AG20443 (cell line): ENCODE data around the gene ZNF888.
"Not testable (repeated sequence)": the region's sequence is repeated elsewhere in the genome, so short reads cannot be mapped to it uniquely, and the experiment has no call there.

Source experiments
- DNase-seq: peaks from one replicate; pipeline ENCODE4 v3.0.0; 2012; ENCODE audit warnings: low spot score, mixed read lengths

Gene ZNF888

DNA sequence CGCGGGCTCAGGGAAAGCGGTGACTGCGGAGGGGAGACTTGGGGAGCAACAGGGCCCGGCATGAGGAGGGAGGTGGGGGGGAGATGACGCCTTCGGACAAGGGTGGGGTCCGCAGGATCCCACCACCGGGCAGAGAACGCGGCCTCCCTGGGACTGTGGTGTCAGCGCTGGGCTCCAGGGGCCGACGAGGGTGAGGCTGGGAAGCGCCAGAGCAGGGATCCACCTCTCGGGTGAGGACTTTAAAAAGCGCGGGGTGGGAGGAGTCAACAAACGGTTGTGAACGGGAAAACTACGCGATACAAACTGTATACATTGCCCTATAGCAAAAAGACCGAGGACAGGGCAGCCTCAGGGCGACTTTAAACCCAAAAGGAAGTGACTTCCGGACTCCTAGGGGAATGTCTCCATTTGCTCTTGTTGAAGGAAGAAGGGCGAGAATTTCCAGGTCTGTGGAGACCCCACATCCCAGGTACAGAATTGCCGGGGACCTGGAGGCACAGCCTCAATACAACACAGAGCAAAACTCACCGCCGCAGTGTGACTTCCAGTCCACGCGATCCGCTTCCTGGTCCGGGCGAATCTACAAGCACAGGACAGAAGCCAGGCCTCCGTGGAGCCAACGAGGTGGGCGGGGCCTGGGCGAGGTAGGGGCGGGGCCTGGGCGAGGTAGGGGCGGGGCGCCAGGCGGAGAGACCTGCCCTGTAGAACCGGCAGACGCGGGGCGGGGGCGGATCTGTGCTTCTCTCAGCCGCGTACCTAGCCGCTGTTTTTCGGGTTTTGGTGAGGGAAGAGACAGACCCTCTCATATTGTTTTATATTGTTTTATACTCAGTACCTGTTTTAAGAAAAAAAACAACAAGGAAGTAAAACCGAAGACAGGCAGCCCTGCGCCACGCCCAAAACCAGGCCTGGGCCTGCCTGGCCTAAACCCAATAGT lies at the start of gene ZNF888:
Gene ZNF888 (minus strand): TSS at position 588 of the 937 bp plus-strand sequence. CDS start 5,555 bp downstream, outside the sequence.
- peak; percentile 92 for DNase-seq

DNA sequence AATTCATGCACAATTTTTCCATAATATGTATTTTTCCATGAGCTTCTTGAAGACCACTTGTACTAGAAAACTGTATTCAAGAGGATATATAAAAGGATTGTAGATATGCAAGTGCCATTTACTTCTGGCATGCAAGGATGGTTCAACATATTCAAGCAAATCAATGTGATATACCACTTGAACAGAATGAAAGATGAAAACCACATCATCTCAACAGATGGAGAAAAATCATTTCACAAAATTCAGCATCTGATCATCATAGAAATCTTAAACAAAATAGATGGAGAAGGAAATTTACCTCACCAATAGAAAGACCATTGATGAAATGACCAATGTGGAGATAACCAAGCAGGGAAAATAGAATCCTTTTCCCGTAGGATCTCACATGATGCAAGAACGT lies 44.5 kb upstream of the ZNF888 start:
- no peak for DNase-seq

DNA sequence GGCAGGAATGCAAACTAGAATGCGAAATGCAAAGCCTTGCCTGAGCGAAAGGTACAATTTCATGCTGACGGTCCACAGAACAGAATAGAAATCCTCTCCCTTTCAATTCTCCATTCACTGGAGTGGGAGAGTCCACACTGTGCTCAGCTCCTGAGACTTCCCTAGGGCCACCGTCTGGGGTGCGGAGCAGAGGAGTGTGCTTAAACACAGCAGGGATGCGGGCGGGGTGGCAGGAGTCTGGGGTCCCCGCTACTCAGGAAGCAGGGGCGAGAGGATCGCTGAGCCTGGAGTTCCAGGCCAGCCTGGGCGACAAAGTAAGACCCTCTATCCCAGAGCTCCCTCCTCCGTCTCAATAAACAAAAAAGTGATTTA lies 40.0 kb upstream of the ZNF888 start:
- DNase-seq = peak; percentile 25

DNA sequence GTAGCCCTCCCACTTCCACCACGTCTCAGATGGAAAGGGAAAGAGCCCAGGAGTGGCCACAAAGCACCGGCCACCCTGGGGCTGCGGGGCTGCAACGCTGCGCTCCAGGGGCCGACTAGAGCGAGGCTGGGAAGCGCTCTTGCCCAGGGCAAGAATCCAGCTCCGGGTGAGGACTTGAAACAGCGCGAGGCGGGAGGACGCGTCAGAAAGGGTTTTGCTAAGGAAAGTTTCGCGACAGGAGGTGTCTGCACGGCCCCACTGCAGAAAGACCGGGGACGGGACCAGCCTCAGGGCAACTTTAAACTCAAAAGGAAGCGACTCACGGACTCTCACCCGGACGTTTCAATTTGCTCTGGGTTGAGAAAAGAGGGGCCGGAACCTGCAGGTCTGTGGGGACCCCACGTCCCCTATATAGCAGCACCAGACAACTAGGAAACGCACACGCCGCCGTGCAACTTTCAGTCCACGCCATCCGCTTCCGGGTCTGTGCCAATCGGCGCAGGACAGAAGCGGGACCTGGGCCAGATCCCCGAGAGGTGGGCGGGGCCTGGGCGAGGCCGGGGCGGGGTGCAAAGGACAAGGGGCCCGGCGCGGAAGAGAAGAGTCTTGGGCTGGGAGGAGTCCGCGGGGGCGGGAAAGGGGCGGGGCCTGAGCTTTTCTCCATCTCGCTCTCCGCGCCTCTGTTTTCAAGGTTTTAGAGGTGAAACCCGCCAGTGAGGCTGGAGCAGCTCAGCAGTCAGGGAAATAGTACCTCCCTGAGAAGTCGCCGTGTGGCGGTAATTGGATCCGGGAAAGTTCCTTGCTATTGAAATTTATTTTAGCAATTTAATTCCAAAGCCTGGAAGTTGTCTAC lies 39.4 kb upstream of the ZNF888 start, which contains the start of gene ZNF816:
Gene ZNF816 (minus strand): TSS at position 488 of the 853 bp plus-strand sequence. CDS start 6,792 bp downstream, outside the sequence.
- peak; percentile 99 for DNase-seq

DNA sequence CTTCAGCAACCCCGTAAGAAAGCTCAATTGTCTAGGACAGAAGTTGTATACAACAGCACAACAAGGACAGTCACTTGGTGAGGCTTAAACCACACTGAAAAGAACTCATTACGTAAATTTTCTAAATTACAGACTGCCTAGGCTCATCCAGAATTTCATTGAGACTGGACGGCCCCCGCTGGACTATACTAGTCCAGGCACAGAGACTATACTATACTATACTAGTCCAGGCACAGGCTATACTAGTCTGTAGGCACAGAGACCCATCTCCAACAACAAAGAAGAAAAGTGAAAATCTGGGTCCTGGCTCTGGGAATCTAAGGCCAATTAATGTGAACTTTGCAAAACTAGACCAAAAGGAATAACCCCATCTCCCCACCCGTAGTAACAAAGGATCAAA lies 38.8 kb upstream of the ZNF888 start:
- peak; percentile 8 for DNase-seq

DNA sequence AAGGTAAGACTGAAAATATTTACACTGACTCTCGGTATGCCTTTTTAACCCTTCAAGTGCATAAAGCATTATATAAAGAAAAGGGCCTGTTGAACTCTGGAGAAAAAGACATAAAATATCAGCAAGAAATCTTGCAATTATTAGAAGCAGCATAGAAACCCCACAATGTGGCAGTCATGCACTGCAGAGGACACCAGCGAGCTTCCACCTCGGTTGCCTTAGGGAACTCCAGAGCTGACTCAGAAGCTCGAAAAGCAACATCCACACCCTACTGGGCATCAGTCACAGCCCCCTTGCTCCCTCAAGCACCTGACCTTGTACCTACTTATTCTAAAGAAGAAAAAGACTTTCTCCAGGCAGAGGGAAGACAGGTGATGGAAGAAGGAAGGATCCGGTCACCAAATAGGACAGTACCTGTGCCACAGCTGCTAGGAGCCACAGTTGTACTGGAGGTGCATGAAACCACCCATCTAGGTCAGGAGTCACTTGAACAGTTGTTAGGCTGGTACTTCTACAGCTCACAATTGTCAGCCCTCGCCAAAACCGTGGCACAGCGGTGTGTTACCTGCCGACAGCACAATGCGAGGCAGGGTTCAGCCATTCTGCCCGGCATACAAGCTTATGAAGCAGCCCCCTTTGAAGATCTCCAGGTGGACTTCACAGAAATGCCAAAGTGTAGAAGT lies 36.5 kb upstream of the ZNF888 start:
- no peak for DNase-seq

DNA sequence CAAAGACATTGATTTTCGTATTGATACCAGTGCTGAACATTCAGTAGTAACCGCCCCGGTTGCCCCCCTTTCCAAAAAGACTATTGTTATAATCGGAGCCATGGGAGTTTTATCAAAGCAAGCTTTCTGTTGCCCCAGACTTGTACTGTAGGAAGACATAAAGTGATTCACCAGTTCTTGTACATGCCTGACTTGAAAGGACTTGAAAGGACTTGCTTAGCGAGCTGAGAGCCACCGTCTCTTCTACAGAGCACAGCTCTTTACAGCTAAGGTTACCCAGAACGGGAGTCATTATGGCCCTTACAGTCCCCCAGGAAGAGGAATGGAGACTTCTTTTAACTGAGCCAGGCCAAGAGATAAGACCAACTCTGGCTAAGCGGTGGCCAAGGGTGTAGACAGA lies 34.4 kb upstream of the ZNF888 start:
- no peak for DNase-seq

DNA sequence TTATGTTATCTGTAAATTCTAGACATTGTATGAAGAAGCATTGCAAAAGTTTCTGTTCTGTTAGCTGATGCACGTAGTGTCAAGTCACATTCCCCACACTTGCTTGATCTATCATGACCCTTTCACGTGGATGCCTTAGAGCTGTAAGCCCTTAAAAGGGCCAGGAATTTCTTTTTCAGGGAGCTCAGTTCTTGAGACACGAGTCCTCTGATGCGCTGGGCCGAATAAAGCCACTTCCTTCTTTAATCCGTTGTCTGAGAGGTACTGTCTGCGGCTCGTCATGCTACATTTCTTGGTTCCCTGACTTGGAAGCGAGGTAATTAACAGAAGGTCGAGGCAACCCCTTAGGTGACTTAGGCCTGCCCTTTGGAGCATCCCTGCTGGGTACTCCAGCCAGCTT lies 33.7 kb upstream of the ZNF888 start:
- DNase-seq = no peak

DNA sequence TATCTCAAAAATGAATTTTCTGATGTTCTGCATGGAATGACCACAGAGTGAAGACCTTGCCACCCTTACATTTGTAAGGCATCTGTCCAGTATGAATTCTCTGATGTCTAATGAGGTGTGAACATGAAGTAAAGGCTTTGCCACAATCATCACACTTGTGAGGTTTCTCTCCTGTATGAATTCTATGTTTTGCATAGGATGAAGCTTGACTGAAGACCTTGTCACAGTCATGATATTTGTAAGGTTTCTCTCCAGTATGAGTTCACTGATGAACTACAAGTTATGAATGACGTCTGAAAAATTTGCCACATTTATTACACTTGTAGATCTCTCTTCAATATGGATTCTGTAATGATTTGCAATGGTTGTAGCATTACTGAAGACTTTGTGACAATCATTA lies 26.2 kb upstream of the ZNF888 start:
- DNase-seq = no peak

DNA sequence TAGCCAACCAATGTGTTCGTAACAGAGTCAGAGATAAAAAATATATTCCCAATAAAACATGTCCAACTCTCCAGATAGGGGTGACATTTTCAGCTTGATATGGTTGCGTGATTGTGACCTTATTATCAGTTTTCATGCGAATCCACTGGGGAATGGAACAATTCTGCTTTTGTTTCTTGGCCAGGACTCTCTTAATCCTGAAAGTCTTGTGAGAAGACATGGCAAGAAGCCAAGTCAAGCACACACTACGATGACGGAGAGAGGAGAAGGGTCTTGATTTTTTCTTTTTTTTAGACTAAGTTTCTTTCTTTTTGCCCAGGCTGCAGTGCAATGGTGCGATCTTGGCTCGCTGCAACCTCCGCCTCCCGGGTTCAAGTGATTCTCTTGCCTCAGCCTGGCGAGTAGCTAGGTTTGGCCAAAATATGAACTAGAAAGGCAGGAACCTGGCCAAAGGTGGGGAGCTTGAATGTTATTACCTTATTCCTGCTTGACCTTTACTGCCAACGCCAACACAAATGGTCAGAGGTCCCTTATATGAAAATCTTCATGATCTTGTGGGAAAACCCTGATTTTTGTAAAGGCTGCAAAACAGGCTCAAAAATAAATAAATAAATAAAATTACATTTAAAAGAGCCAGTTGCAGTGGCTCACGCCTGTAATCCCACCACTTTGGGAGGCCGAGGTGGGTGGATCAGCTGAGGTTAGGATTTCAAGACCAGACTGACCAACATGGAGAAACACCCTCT lies 25.0 kb upstream of the ZNF888 start:
- no peak for DNase-seq

DNA sequence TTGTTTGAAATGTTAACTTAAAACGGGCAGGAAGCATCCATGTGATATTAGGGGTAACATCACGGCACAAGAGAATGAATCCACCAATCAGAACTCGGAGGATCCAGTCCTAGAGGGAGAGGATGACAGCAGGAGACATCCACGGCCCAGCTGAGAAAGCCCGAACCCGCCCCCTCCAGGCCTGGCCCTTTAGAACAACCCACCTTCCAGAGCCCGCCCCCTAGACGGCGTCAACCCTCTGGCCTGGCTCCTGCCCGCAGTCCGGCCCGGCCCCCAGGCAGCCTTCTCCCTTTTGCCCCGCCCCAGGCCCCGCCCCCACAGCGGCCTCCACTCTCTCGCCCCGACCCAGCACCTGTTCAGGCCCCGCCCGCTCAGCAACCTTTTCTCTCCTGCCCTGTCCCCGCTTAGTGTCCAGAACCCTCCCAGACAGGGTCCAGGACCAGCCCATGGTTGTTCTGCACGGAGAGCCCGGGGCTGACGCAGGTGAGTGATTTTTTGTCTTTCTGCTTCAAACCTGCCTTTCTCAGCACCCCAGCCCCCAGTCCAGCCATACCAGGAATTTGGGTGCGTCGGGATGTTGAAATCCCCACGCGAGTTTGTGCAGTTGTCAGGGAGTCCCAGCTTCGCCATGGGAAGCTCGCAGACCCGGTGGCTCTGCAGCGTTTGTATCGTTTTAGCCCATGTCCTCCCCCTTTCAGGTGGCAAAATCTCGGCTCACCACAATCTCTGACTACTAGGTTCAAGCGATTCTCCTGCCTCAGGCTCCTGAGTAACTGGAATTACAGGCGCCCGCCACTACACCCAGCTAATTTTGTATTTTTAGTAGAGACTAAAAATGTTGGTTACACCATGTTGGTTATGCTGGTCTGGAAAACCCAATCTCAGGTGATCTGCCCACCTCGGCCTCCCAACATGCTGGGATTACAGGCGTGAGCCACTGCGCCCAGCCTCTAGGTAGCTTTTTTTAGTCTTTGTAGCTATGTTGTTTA lies 23.4 kb upstream of the ZNF888 start:
- DNase-seq = peak; percentile 48

DNA sequence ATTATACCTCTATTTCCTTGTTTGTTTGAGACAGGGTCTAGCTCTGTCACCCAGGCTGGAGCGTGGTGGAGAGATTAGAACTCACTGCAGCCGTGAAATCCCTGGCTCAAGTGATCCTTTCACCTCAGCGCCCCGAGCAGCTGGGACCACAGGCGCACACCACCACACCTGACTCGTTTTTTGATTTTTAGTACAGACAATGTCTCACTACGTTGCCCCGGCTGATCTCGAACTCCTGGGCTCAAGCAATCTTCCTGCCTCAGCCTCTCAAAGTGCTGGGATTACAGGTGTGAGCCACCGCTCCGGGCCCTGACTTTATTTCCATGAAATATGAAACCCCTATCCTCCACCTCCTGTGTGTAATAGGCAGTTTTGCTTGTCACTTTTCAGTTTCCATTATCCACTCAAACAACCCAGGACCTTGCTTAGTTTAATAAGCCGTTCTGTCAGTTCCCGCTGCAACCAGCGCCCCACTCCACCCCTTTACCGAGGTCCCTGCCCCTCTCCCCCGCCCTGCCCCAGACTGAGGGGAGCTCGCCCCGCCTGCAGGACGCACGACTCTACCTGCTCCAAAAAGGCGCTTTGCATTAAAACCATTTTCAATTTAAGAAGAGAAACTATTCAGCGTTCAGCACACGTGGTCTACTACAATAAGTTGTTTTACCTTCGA lies 22.6 kb upstream of the ZNF888 start:
- no peak for DNase-seq

DNA sequence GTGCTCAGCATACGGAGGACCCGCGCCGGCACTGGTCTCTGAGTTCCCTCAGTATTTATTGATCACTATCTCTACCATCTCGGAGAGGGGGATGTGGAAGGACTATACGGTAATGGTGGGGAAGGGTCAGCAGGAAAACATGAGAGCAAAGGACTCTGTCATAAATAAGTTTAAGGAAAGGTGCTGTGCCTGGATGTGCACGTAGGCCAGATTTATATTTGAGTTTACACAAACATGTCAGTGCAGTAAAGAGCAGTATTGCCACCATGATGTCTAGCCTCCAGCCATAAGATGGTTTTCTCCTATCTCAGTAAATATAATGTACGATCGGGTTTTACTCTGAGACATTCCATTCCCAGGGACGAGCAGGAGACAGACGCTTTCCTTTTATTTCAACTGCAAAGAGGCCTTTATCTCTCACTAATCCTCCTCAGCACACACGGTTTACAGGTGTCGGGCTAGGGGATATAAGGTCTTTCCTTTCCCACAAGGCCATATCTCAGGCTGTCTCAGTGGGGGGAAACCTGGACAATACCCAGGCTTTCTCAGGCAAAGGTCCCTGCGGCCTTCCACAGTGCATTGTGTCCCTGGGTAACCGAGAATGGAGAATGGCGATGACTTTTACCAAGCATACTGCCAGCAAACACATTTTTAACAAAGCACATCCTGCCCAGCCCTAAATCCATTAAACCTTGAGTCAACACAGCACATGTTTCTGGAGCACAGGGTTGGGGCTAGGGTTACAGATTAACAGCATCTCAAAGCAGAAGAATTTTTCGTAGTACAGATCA lies 21.7 kb upstream of the ZNF888 start:
- not testable (repeated sequence) for DNase-seq

DNA sequence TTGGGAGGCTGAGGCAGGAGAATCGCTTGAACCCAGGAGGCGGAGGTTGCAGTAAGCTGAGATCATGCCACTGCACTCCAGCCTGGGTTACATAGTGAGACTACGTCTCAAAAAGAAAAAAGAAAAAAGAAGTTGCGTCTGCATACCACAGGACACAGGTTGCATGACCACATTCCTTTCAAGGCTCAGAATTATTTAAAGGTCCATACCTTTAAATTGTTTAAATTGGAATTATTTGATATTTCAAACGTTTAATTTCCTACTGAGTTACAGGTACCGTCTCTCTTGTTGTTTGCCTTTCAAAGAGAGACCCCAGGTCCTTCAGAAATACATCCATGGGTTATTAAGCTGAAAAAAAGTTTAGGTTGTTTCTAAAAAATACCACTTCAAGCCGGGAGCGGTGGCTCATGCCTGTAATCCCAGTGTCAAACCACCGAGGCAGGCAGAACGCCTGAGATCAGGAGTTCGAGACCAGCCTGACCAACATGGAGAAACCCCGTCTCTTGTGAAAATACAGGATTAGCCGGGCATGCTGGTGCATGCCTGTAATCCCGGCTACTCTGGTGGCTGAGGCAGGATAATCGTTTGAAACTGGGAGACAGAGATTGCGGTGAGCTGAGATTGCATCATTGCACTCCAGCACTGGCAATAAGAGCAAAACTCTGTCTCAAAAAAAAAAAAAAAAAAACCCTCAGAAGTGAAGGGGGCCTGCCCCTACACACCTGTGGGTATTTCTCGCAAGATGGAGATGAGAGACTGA lies 20.8 kb upstream of the ZNF888 start:
- no peak for DNase-seq

DNA sequence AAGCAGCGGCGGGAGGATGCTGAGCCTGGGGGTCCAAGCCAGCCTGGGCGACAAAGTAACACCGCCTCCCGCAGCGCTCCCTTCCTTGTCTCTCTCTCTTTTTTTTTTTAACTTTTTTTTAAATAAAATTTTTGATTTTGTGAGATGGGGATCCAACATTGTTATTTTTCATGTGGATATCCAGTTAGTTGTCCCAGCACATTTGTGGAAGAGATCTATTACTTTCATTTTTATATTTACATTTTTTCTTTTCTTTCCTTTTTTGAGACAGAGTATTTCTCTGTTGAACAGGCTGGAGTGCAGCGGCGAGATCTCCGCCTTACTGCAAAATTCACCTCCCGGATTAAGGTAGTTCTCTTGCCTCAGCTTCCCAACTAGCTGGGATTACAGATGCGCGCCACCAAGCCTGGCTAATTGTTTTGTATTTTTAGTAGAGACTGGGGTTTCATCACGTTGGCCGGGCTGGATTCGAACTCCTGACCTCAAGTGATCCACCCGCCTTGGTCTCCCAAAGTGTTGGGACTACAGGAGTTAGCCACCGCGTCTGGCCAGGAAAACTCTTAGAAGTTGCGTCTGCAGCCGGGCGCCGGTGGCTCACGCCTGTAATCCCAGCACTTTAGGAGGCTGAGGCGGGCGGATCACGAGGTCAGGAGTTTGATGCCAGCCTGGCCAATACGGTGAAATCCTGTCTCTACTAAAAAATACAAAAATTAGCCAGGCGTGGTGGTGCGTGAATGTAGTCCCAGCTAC lies 20.1 kb upstream of the ZNF888 start:
- DNase-seq = no peak

DNA sequence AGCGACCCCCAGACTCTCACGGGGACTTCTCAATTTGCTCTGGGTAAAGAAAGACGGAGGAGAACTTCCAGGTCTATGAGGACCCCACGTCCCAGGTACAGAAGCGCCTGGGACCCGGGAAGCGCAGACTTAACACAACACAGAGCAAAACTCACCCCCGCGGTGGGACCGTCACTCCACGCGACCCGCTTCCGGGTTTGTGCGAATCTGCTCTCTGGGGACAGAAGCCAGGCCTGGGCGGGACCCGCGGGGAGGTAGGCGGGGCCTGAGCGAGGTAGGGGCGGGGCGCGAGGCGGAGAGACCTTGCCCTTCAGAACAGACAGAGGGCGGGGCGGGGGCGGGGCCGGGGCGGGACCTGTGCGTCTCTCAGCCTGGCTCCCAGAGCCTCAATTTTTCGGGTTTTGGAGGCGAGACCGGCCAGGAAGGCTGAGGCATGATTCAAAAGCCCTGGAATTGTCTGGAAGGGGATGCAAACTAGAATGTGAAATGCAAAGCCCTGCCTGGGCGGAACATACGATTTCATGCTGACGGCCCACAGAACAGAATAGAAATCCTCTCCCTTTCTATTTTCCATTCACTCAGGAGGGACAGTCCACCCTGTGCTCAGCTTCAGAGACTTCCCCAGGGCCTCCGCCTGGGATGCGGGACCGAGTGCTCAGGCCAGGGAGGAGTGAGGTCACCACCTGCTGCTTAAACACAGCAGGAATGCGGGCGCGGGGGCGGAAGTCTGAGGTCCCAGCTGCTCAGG lies 19.3 kb upstream of the ZNF888 start:
- DNase-seq = peak; percentile 93
